CD4-positive, alpha-beta T cell treated with Interleukin-21 for 1 hour (primary cell): Measurements from ENCODE around the gene RRP1B.
"Not testable (repeated sequence)": the region's sequence is repeated elsewhere in the genome, so short reads cannot be mapped to it uniquely, and the experiment has no call there.

ENCODE experiments used
- DNase-seq: peaks from one replicate; pipeline ENCODE4 v3.0.0-alpha.2; 2020

Gene RRP1B

DNA sequence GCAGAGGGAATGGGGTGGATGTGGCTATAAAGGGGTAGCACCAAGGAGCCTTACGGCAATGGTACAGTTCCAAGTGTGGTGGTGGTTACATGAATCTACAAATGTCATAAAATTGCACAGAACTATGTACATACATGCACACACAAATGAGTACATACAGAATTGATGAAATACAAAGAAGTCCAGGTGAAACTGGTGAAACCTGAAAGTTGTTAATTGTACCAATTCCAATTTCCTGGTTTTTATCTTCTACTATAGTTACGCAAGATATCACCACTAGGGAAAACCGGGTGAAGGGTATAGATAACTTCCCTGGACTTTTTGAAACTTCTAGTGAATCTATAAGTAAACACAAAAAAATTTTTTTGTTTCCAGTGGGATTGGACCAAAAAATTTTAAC is 19.0 kb upstream of the RRP1B start:
- no peak for DNase-seq

DNA sequence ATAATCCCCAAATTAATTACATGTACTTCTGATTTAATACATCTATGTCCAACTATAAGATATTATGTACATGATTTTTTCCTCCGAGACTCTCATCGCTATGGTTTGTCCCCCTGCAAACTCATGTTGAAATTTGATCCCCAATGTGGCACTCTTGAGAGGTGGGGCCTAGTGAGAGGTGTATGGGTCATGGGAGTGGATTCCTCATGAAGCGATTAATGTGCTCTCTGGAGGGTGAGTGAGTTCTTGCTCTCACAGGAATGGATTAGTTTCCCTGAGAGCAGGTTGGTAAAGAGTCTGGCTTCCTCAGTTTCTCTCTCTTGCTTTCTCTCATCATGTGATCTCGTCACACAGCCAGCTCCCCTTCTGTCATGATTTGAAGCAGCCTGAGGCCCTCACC is 16.2 kb upstream of the RRP1B start:
- DNase-seq, result no peak

- no peak for DNase-seq
Observed at GRCh38 chr21:43644071-43644470, 15.3 kb upstream of the RRP1B start.

- no peak for DNase-seq
Observed at GRCh38 chr21:43644609-43645008, 14.8 kb upstream of the RRP1B start.

DNA sequence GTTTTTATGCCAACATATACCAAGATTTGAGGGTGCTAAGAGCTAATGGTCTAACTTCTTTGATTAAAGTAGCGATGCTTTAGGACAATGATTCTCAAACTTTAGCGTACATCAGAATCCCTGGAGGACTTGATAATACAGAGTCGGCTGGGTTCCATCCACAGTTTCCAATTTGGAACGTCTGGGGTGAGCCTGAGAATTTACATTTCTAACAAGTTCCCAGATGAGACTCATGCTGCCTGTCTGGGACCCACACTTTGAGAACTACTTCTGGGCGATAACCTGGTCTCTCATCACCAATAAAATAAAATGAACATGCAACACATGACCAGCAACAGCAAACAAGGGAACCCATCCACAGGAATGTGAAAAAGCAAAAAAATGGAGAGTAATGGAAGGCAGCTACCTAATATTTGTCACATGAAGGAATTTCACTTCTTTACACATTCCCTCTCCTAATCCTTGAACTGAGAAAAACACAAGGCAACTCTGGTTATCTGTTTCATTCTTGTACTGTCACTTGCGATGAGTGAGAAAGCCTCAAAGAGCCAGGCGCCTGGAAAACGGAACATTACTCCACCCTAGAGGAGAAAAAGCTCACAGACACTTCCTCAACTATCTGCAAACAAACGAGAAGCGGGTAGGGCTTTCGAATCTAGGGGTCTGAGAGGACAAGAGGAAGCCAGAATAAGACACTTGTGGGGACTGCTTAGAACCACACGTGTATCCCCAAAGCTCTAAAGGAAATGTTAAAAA is 14.0 kb upstream of the RRP1B start:
- DNase-seq, result peak; percentile 25

GRCh38 chr21:43645976-43646375 is 13.4 kb upstream of the RRP1B start:
- DNase-seq, result no peak

DNA sequence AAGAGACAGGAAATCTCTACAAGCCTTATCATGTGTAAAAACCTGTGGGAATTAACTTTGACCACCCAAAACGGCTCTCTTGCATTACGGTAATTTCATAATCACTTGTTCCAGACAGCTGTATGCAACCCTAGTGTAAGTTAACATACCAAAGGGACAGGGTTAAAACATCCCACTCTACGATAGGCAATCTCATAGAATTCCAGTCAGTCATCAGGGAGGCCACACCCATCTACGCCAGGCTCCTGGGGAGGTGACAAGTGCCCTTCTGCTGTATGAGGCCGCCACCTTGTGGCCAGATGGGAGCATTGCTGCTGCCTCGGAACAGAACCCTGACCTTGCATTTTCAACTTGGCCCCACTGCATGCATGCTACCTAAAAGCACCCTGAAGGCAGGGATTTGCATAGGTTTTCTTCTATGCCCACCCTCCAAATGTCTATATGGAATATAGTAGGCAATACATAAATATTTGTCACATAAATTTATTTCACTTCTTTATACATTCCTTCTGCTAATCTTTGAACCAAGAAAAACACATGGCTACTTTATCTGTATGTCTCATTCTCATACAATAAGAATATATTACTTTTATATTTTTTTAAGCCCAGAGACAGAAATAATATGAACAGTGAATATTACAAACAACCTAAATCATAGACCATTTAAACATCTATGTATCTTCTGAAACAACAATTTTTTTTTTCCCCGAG is 12.7 kb upstream of the RRP1B start:
- peak; percentile 88 for DNase-seq

DNA sequence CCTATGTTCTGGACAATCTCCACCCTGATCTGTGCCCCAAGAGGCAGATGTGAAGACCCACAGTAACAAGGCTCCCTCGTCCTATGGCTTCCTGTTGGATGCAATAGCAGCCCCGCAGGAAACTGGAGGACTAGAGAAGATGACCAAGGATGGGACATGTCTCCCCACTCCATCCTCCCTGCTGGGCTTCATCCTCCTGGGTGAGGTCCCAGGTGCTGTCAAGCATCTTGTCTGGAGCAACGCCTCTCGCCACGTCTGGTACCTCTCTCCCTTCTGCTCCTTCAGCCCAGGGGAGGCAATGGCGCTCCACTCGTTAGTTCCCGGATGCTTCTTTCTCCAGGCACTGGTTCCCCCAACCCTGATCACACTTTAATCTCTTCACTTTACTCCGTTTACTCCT is 11.2 kb upstream of the RRP1B start:
- DNase-seq, result no peak

DNA sequence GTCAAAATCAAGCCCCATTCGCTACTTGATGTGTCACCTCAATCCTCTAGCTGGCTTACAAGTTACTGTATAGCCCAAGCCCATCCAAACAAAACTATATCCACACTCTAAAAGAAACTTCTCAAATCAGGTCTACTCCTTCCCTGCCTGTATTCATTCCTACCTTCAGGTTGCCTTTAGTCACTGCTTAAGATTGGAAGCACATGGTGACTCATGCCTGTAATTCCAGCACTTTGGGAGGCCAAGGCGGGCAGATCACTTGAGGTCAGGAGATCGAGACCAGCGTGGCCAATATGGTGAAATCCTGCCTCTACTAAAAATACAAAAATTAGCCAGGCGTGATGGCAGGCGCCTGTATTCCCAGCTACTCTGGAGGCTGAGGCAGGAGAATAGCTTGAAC is 7.4 kb upstream of the RRP1B start:
- not testable (repeated sequence) for DNase-seq

DNA sequence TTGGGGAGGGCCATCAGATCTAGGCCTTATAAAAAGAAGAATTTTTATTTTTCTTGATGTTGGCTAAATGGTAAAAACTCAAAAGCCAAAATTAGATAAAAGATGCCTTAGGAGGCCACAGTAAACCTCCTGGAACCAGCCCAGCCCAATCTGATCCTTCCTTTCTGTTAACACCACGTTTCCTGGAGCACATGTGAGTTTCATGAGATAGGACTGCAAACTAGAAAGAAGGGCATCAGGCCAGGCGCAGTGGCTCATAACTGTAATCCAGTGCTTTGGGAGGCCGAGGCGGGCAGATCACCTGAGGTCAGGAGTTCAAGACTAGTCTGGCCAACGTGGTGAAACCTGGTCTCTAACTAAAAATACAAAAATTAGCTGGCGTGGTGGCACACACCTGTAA is 6.7 kb upstream of the RRP1B start:
- no peak for DNase-seq

- no peak for DNase-seq
Observed at GRCh38 chr21:43653626-43654025, 5.7 kb upstream of the RRP1B start.

- no peak for DNase-seq
Observed at GRCh38 chr21:43654806-43655489, 4.4 kb upstream of the RRP1B start.

GRCh38 chr21:43657355-43658087 is 1.8 kb upstream of the RRP1B start:
- no peak for DNase-seq

DNA sequence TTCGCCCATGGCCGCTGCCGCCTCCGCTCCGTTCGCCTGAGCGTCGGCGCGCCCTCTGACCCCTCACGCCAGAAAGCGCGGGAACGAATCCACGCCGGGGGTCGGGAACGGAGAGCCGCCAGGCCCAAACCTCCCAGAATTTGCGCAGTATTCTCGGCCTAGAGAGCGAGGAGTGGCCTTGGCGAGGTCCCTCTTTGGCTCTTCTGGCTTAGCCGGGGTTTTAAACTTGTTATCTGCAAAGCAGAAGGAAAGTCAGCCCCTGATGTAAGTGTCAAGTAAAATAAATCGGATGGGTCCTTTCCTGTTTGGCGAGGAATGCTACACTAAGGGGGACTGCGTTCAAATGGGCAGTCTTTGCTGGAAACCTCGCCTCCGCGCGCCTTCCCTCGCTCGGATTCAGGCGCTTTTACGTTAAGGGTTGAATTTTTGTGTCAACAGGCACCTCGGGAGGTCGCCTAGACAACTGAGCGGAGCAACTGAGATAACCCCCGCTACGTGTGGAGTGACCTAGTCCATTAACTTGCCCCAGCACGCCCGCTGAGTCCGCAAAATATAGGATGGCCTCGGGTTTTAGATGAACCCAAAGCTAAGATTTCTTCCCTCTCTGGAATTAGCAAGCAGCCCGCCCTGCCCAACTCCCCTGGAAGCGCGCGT is 1.1 kb upstream of the RRP1B start:
- DNase-seq, result no peak

GRCh38 chr21:43658769-43659135 is 608 bp upstream of the RRP1B start:
- no peak for DNase-seq

DNA sequence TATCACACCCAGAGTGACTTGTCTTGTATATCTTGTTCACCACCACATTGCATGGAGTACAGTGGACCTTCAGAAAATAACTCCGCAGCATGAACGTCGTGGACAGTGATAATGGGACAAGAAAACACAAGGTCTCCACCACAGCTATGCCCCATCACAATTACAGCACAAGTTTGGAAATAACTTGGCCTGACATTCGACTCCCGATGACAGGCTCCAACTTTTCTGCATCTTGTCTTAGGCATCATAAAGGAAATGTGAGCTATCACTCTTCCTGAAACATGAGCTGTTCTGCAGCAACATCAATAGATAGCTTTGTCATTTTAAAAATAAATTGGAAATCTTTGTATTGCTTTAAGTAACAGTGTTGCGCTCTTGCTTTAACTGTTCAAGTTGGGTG is 2.9 kb downstream of the RRP1B start:
- DNase-seq, result no peak

DNA sequence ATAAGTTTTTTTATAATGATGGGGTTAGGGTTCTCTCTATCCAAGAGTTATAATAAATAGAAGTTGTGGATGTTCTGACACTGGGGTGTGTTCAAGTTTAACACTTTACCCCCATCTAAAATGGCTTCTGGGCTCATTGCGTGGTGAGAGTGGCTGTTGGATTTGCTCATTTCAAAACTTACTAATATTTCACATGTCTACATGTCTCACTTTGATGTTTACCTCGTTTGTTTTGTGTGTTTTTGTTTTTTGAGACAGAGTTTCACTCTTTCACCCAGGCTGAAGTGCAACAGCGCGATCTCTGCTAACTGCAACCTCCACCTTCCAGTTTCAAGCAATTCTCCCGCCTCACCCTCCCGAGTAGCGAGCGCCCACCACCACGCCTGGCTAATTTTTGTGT is 3.7 kb downstream of the RRP1B start:
- DNase-seq, result no peak

- DNase-seq, result no peak
Observed at GRCh38 chr21:43664358-43664757, 5.0 kb downstream of the RRP1B start.

- DNase-seq, result no peak
Observed at GRCh38 chr21:43665879-43666278, 6.5 kb downstream of the RRP1B start.

DNA sequence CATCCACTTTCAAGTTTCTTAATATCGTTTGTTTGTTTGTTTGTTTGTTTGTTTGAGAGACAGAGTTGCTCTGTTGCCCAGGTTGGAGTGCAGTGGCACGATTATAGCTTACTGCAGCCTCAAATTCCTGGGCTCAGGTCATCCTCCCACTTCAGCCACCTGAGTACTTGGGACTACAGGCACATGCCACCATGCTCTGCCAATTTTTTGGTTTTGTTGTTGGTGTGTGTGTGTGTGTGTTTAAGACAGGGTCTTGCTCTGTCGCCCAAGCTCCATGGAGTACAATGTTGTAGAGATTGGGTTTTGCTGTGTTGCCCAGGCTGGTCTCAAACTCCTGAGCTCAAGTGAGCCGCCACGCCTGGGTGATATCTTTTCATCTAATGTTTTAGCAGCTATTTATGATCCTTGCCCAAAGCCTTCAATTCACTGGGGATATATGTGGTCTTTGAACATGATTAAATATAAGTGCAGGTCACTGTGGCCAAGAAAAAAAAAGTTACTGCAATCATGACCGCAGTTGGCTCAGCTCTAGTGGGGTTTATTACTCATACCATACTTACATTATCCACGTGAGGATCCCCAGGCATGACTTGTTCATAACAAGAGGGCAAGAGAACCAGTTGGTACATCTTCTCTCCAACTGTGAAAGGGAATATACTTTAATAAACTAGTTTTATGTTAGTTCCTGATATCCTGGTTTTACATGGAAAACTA is 8.0 kb downstream of the RRP1B start:
- no peak for DNase-seq

- DNase-seq, result no peak
Observed at GRCh38 chr21:43669828-43670605, 10.7 kb downstream of the RRP1B start.
